ENCODE data around the gene DIPK1A.
A peak's percentile ranks its signal among the peaks of the same experiment; 100 is the strongest.

DNA sequence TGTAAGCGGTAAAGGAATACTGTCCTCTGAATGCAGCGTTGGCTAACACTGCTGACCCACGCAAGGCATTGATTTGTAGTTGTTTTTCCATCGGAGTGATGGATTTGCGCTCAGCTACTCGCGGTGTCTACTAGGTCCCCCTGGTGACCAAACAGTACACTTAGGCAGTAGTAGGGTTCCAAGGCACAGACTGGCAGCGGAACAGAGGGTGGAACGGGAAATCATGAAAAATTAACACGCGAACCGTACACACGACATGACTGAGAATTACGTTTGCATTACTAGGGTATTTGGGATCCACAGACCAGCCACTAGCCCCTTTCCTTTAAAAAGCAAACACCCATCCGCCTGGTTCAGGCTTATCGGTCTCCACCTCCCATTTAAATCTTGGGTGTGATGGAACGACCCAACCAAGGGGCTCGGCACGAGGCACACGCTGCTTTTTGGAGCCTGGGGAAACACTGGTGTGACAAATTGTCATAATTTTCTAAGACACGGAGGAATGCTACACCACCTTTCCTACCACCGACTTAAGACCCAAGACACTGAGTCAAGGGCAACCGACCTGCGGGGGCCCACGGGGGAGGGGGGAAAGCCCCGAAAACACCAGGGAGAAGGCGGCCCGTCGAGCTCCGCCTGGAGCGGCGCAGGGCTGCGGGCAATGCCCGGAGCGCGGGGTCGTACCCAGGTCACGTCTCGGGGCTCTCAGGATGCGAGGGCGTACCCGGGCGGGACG lies 699 bp downstream of the DIPK1A start:
- TF ChIP-seq, protein P1, sequence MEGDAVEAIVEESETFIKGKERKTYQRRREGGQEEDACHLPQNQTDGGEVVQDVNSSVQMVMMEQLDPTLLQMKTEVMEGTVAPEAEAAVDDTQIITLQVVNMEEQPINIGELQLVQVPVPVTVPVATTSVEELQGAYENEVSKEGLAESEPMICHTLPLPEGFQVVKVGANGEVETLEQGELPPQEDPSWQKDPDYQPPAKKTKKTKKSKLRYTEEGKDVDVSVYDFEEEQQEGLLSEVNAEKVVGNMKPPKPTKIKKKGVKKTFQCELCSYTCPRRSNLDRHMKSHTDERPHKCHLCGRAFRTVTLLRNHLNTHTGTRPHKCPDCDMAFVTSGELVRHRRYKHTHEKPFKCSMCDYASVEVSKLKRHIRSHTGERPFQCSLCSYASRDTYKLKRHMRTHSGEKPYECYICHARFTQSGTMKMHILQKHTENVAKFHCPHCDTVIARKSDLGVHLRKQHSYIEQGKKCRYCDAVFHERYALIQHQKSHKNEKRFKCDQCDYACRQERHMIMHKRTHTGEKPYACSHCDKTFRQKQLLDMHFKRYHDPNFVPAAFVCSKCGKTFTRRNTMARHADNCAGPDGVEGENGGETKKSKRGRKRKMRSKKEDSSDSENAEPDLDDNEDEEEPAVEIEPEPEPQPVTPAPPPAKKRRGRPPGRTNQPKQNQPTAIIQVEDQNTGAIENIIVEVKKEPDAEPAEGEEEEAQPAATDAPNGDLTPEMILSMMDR (conservative IDR thresholded peaks at IDR 0.05) = peak; percentile 81
- TF ChIP-seq EZH2 (IDR thresholded peaks at IDR 0.05; ENCODE audit: low read depth) = no peak

Data from PC-9 (cell line).